DOHH2 (cell line): ENCODE results near the gene ARFGEF3.

Experiments used
- CTCF ChIP-seq: fragments of 200-600 bp; sonication (generic); IDR thresholded peaks from one replicate; pipeline ENCODE4 v1.5.1; 2014; ENCODE audit warnings: antibody characterized with exemption, mild to moderate bottlenecking, low read depth, low read length; ENCODE audit not compliant: poor library complexity, severe bottlenecking
- EZH2phosphoT487 ChIP-seq: fragments of 200-600 bp; sonication (generic); IDR thresholded peaks from 2 replicates; pipeline ENCODE4 v1.6.1; 2017; ENCODE audit warnings: borderline replicate concordance, mild to moderate bottlenecking, antibody characterized with exemption, low read length, moderate library complexity, mixed read lengths

DNA sequence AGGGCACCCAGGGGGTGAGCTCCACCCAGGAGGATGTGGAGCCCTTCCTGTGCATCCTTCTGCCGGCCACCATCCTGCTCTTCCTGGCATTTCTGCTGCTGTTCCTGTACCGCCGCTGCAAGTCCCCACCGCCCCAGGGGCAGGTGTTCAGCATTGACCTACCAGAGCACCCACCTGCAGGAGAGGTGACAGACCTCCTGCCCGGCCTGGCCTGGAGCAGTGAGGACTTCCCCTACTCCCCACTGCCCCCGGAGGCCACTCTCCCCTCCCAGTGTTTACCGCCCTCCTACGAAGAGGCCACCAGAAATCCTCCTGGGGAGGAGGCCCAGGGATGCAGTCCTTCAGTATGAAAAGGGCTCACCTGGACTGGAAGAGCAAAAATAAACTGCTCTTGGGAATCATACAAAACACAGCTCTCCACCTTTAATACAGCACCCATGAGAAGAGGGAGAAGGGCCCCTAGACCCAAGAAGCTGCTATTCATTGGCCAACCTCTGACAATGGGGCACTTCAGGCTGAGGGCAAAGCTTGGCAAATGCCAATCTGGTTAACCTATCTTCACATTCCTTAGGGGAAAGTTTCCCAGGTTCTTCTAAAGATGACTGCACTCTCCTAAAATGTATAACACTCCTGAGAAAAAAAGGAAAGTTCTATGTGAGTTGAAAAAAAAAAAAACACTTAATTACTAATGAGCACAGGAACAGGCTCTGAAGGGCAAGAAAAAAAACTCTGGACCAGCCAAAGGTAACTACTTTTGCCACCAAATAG is 220.9 kb downstream of the ARFGEF3 start:
- no peak for TF ChIP-seq CTCF
- TF ChIP-seq EZH2phosphoT487, result no peak
